Putamen (tissue), 1 donor: ENCODE measurements around the gene SPO11.

Experiments
- DNase-seq: peaks from one replicate; pipeline ENCODE4 v3.0.0-alpha.2; 2016; ENCODE audit warnings: low spot score

SPO11 gene, protein sequence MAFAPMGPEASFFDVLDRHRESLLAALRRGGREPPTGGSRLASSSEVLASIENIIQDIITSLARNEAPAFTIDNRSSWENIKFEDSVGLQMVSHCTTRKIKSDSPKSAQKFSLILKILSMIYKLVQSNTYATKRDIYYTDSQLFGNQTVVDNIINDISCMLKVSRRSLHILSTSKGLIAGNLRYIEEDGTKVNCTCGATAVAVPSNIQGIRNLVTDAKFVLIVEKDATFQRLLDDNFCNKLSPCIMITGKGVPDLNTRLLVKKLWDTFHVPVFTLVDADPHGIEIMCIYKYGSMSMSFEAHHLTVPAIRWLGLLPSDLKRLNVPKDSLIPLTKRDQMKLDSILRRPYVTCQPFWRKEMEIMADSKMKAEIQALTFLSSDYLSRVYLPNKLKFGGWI

GRCh38 chr20:57329608-57330221, at the start of gene SPO11:
Gene SPO11, plus strand, starts transcription at chr20:57329803. Its CDS starts 65 bp downstream, at chr20:57329868.
- no peak for DNase-seq

GRCh38 chr20:57280221-57280620, 49.4 kb upstream of the SPO11 start:
- no peak for DNase-seq

DNA sequence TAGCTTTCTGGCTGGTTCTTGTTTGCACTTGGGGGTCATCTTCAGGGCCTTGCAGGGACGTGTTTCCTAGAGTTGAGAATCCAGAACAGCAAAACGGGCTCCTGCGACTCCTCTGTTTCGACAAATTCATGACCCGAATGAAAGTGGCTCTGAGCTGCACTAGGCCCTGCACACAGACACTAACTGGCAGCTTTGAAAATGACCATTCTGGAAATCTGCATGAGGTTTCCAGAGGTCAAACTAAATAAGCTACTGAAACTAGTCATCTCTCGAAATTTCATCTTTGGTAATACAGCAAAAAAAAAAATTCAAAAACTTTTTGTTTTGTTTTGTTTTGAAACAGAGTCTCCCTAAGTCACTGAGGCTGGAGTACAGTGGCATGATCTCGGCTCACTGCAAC, 47.7 kb upstream of the SPO11 start:
- DNase-seq: no peak

- DNase-seq: peak; percentile 81
Measured at GRCh38 chr20:57282670-57283361, 46.8 kb upstream of the SPO11 start.

DNA sequence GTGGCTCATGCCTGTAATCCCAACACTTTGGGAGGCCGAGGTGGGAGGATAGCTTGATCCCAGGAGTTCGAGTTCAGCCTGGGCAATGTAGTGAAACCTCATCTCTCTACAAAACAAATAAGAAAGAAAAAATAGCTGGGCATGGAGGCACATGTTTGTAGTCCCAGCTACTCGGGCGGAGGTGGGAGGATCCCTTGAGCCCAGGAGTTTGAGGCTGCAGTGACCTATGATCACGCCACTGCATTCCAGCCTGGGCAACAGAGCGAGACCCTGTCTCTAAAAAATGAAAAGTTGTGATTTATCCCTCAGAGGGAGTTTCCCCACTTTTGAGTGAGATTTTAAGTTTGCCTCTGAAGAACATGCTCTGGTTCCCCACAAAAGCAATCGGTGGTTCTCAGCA, 45.7 kb upstream of the SPO11 start:
- DNase-seq: no peak

DNA sequence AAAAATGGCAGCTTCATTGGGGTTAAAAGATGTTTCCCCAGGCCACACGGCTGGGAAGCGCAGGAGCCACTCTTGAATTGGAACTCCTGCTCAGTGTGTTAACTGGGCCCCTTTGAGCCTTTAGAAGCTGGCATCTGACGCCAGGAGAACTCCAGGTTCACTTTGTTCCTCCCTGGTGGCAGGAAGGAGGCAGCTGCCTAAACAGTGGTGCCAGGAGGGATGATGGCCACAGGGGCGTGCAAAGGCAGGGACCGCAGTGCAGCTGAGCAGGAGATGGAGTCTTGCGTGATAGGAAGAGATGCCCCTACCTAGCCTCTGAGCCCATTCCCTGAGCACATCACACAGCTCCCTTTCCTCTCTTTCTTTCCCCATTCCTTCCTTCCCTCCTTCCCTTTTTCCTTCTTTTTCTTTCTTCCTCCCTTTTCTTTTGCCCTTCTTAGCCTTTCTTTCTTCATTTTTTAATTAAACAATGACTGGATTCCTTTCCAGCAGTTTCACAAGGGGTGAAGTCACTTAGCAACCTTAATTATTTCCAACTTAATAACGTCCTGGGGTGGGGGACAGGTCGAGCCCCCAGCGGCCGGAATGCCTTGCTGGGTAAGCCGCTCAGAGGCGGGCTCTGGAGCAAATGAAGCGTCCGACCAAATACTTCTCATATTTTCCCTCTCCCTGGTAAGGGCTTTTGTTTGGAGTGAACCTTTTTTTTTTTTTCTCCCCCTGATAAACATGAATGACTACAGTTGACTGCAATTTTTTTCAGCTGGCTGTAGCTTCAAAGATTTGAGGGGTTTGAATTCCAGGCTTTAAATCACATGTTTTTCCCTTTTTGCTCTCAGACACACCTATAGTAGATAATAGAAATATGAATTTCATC, 42.4 kb upstream of the SPO11 start:
- no peak for DNase-seq

DNA sequence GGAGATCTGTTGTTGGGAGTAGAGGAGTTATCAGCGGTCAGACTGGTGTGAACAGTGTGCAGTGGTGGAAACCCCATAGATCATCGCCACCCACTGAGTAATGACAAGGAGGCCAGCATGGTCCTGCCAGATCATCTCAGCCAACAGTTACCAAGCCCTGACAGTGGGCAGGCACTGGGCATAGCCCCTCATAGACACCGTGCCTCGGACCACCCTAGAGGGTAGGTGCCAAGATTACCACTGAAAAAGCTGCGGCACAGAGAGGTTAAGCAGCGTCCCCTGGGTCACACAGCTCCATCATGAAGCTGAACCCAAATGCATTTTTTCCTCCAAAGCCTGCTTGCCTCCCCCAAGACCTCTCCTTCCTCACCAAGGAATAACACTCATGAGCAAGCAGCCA, 41.7 kb upstream of the SPO11 start:
- no peak for DNase-seq

- DNase-seq: peak; percentile 28
Measured at GRCh38 chr20:57288651-57289277, 40.8 kb upstream of the SPO11 start.

DNA sequence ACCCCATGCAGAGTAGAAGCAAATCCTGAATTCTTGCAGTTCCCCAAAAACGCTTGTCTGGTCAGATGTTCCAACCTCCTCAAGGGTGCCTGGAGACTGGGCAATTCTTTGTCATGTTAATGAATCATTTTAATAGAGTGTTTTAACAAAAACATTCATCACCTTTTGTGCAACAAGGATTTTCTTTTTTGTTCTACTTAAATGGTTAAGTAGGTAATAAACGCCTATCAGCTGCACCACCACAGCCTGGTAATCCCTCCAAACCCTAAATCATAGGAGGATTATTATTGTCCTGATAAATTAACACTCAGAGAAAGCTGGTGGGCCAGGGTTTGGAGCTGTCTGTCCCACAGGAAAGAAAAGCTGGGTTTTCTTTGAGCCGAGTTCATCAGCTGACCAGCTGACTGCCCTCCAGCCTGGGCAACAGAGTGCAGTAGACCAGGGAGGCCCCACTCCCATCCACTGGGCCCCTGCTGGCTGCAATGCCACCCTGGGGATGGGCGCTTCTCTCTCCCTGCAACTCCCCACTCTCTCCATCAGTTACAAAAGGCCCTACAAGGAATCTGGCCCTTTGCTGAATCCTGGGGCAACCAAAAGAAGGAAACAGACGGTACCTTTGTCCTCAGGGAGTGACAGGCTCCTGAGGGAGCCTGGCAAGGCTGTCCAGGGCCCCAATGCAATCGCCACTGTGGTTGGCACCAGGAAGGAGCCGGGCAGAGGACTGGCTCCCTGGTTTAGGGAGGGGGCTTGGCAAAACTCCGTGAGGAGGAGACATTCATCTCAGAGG, 40.0 kb upstream of the SPO11 start:
- DNase-seq: peak; percentile 72

- no peak for DNase-seq
Measured at GRCh38 chr20:57290178-57290484, 39.5 kb upstream of the SPO11 start.

DNA sequence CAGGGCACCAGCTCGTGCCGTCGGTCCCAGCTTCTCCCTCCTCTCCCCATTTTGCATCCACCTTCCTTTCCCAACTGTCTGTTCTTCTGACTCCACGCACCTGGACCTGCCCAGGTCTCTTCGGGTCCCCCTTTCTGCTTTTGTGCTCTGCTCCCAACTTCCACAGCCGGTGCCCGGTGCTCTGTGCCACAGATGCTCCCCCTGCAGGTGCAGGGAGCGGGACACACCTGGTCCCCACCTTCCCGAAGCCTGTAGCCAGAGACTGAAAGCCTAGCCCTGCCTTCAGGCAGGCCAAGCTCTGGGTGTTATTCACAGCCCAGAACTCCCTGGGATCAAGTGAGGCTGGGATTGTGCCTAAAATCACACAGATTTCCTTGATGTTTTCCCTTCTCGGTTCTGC, 38.6 kb upstream of the SPO11 start:
- no peak for DNase-seq

DNA sequence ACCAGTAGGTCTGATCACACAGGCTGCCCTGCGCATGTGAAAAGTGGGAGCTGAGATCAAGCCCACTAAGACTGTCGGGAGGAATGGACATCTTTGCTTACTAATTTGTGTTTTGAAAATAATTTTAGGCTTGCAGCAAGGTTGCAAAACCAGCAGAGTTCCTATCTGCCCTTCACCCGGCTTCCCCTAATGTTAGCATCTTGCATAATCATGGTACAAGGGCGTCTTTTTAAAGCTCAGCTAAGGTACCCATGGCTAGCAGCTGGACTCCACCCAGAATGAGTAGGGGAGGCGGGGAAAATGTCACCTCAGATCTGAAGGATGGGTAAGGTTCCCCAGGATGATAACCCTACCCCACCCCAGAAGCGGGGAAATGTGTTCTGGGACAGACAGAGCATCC, 37.9 kb upstream of the SPO11 start:
- no peak for DNase-seq

- no peak for DNase-seq
Measured at GRCh38 chr20:57292611-57293010, 37.0 kb upstream of the SPO11 start.

DNA sequence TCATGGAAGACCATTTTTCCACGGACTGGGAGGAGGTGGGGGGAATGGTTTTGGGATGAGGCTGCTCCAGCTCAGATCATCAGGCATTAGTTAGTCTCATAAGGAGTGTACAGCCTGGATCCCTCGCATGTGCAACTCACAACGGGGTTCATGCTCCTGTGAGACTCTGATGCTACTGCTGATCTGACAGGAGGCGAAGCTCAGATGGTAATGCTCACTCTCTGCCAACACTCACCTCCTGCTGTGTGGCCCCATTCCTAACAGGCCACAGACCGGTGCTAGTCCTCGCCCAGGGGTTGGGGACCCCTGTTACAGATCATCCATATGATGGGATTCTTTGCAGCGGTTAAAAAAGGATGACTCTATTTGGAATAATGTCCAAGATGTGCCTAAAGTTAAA, 35.6 kb upstream of the SPO11 start:
- DNase-seq: no peak

DNA sequence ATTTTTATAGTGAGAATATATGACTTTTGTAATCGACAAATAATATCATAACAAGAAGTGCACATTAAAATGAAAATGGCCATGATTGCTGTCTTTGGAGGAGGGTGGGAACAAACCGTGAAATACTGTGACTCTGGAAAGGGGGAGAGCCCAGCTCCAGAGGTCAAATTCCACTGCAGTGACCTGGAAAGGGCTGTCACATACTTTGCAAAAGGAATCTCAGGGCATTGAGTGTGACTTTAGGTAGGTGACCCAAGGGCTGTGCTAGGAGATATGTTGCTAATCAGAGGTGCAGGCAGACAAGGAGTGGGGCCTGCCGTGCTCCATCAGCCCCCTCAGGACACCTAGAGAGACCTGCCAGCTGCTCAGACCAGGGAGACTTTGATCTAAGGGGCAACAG, 35.1 kb upstream of the SPO11 start:
- DNase-seq: no peak

DNA sequence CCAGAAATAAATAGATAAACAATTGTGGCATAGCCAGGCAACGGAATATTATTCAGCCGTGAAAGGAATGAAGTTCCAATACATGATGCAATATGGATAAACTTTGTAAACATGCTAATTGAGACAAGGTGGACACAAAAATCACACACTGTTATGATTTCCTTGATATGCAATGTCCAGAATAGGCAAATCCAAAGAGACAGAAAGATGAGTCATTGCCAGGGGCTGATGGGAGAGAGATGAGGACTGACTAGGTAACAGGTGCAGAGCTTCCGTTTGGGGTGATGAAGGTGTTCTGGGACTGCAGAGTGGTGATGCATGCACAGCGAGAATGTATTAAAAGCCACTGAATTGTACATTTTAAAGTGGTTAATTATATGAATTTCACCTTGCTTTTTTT, 31.1 kb upstream of the SPO11 start:
- no peak for DNase-seq

DNA sequence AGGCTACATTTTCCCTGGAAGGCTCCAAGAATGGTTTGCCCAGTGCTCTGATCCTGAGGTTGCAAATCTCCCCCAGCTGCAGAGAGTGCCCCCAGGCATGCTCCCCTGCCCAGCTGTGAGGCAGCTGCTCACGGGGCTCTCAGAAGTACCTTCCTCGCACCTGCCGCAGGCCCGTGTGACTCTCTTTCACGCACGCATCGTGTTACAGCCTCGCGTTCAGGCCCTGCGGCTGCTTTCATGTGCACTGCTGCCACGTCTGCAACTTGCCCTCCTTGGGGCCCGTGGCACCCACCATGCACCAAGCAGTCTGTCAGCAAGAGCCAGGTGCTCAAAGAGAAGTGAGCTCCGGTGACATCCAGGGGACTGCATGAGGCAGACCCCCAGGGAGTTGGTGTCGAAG, 28.6 kb upstream of the SPO11 start:
- DNase-seq: no peak

- no peak for DNase-seq
Measured at GRCh38 chr20:57306747-57307146, 22.9 kb upstream of the SPO11 start.

DNA sequence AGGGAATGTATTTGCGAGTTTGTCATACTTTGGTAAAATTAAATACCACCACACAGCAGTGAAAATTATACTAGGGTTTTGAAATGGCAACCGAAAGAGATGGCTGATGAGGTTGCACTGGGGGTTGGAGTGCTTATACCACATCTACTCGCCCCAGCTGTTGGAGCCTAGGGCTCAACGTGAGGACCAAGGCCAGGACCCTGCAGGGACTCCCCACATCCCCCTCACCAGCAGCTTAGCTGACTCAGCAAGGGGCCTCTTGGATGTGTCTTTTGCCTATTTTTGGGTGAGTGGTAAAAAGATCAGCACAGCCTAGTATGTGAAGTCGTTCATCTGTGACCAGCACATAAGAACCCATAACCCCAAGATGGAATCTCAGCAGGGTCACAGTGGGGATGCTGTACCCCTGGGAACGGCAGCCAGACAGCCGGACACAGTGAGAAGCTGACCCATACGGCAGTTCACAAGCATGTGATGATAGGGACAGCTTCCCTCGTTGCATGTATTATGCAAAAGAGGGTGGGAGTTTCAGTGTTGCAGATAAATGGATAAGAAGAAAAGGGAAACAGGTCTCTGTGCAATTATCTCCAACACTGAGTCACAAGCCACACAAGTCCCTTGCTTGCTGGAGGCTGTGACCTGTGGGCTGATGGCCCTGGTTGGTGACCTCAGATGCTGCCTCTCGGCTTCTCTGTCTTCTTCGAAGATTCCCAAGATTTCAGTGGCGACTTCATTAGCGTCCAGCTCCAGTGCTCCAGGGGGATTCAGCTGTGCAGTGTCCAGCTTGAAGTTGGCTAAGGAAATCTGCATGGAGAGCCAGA, 20.9 kb upstream of the SPO11 start:
- no peak for DNase-seq

DNA sequence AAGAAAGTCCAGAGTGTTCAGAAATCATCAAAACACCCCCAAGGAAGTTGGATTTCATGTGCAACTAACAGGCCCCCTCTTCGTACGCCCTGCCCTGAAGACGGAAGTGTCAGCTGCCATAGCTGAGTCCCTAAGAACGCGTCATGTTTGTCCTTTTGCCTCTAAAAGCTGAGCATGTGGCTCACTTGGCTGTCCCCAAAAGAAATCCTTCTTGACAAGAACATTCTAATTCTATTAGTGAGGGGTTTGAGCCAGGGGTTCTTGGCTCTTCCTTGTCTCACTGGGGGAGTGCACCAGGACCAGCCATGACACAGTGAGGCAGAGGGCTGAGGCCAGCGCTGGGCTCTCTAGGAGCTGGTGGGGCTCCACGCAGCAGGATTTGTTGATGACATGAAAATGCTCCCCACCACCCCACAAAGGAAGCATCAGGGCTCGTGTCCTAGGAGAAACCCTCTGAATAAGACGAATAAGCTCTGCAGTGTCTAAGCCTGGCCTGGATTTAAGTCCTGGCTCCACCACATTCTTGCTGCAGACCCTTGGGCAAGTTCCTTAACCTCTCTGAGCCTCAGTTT, 20.0 kb upstream of the SPO11 start:
- DNase-seq: peak; percentile 48
